K562 (cell line): Measurements from ENCODE around the gene DIRAS1. TPM values are rescaled to one million over a fixed set of nuclear protein-coding genes. Genes with fewer than 3 reads are reported as not detected.
A peak's percentile ranks its signal among the peaks of the same experiment; 100 is the strongest.

Source experiments
- ADNP ChIP-seq: fragments of 200-800 bp; sonication (Bioruptor generic); IDR thresholded peaks from 2 replicates; pipeline ENCODE4 v1.6.1; 2016; ENCODE audit warnings: missing genetic modification characterization, missing compliant biosample characterization
- CC2D1A ChIP-seq: fragments of 450-650 bp; IDR thresholded peaks from 2 replicates; pipeline ENCODE4 v1.6.1; 2017; ENCODE audit warnings: mild to moderate bottlenecking
- CHCHD3 ChIP-seq: fragments of 250-450 bp; sonication (Bioruptor Pico); IDR thresholded peaks from 2 replicates; pipeline ENCODE4 v2.1.2; 2022; ENCODE audit warnings: mild to moderate bottlenecking
- DACH1 ChIP-seq: fragments of 450-650 bp; IDR thresholded peaks from 2 replicates; pipeline ENCODE4 v1.6.1; 2018; ENCODE audit not compliant: partially characterized antibody
- E2F8 ChIP-seq: fragments of 450-650 bp; IDR thresholded peaks from 2 replicates; pipeline ENCODE4 v1.7.1; 2018; ENCODE audit warnings: mild to moderate bottlenecking, low read depth; ENCODE audit not compliant: partially characterized antibody
- EP300 ChIP-seq: IDR thresholded peaks from 2 replicates; pipeline ENCODE4 v1.6.1; 2012; ENCODE audit warnings: low read length, improper control_type of control experiment
- FIP1L1 ChIP-seq: fragments of 200-400 bp; formaldehyde crosslinking; IDR thresholded peaks from 2 replicates; pipeline ENCODE4 v1.6.1; 2018; ENCODE audit warnings: mild to moderate bottlenecking, low read depth, low read length; ENCODE audit not compliant: poor library complexity, severe bottlenecking
- KDM5B ChIP-seq: fragments of 200-600 bp; sonication (generic); IDR thresholded peaks from 2 replicates; pipeline ENCODE4 v1.6.1; 2012; ENCODE audit warnings: low read depth, mild to moderate bottlenecking, moderate library complexity, low read length, control low read depth, inconsistent platforms; ENCODE audit not compliant: insufficient replicate concordance
- NELFE ChIP-seq: IDR thresholded peaks from 2 replicates; pipeline ENCODE4 v1.6.1; 2011; ENCODE audit warnings: mild to moderate bottlenecking; ENCODE audit not compliant: insufficient read depth, insufficient read length
- PREB ChIP-seq: sonication (generic); formaldehyde crosslinking; IDR thresholded peaks from 2 replicates; pipeline ENCODE4 v1.8.1; 2023; ENCODE audit warnings: mild to moderate bottlenecking, missing genetic modification reagents
- RBM25 ChIP-seq: fragments of 200-400 bp; formaldehyde crosslinking; IDR thresholded peaks from 2 replicates; pipeline ENCODE4 v1.6.1; 2018; ENCODE audit warnings: low read length, low read depth, moderate library complexity; ENCODE audit not compliant: severe bottlenecking
- SFPQ ChIP-seq: fragments of 200-400 bp; formaldehyde crosslinking; IDR thresholded peaks from 2 replicates; pipeline ENCODE4 v1.6.1; 2017; ENCODE audit warnings: mild to moderate bottlenecking, low read depth, low read length, moderate library complexity
- TAF7 ChIP-seq: fragments of 450-650 bp; IDR thresholded peaks from 2 replicates; pipeline ENCODE4 v1.6.1; 2016; ENCODE audit warnings: missing genetic modification characterization, missing compliant biosample characterization
- TBL1XR1 ChIP-seq, 2 experiments: IDR thresholded peaks; 2 replicates each; pipeline ENCODE4 v1.6.1; 2012; ENCODE audit warnings: improper control_type of control experiment in 2 of 2, low read length in 2 of 2, mild to moderate bottlenecking in 1 of 2
- TRIM24 ChIP-seq, 2 experiments: fragments of 450-650 bp; IDR thresholded peaks; 2 replicates each; pipeline ENCODE4 v1.6.1; 2016
- TRIM28 ChIP-seq: fragments of 450-650 bp; IDR thresholded peaks from 2 replicates; pipeline ENCODE4 v1.6.1; 2017
- XRCC5 ChIP-seq: fragments of 200-400 bp; formaldehyde crosslinking; IDR thresholded peaks from 2 replicates; pipeline ENCODE4 v1.6.1; 2017; ENCODE audit warnings: low read depth, mild to moderate bottlenecking, low read length
- ZNF224 ChIP-seq: sonication (generic); formaldehyde crosslinking; IDR thresholded peaks from 2 replicates; pipeline ENCODE4 v1.8.0; 2022; ENCODE audit warnings: mild to moderate bottlenecking, missing genetic modification reagents
- ZNF79 ChIP-seq: fragments of 250-450 bp; sonication (Bioruptor Pico); IDR thresholded peaks from 2 replicates; pipeline ENCODE4 v1.4.0; 2020; ENCODE audit warnings: low read depth, mild to moderate bottlenecking, moderate library complexity
- polyA plus RNA-seq, 8 experiments: library from polyadenylated mRNA; depleted of rRNA in 4 of 8; stranded (reverse) in 5 of 8; unstranded in 3 of 8; fragments of >200 nt; fragmentation: Nextera tagmentation in 2 of 8; fragmentation: Illumina TruSeq in 1 of 8; extraction: Ambion mirVana in 2 of 8; extraction: Trizol in 1 of 8; gene quantifications; 2 replicates each; pipeline versions ENCODE4 v1.2.1 to v1.2.3, GENCODE V29; 2011 to 2014; ENCODE audit warnings: inconsistent platforms in 1 of 8, missing spikeins in 1 of 8
- total RNA-seq, 7 experiments: library from RNA; depleted of rRNA in 6 of 7; stranded (reverse); fragments of >200 nt in 6 of 7; fragmentation: Illumina TruSeq in 2 of 7; extraction: Trizol in 2 of 7; gene quantifications; 2 replicates each; pipeline versions ENCODE4 v1.2.1 to v1.2.3, GENCODE V29; 2011 to 2021; ENCODE audit warnings: low replicate concordance in 1 of 7
- TF ChIP-seq, protein P1 (sequence below): fragments of 450-650 bp; IDR thresholded peaks from 2 replicates; pipeline ENCODE4 v1.6.1; 2016; ENCODE audit warnings: mild to moderate bottlenecking

DIRAS1 gene
- total and polyA plus RNA-seq, 9 of the 15 experiments (the other 6 are each of a cell fraction or from before 2014, with no cell fraction given) = 0.11 to 12.0 (median 2.9) TPM

DNA sequence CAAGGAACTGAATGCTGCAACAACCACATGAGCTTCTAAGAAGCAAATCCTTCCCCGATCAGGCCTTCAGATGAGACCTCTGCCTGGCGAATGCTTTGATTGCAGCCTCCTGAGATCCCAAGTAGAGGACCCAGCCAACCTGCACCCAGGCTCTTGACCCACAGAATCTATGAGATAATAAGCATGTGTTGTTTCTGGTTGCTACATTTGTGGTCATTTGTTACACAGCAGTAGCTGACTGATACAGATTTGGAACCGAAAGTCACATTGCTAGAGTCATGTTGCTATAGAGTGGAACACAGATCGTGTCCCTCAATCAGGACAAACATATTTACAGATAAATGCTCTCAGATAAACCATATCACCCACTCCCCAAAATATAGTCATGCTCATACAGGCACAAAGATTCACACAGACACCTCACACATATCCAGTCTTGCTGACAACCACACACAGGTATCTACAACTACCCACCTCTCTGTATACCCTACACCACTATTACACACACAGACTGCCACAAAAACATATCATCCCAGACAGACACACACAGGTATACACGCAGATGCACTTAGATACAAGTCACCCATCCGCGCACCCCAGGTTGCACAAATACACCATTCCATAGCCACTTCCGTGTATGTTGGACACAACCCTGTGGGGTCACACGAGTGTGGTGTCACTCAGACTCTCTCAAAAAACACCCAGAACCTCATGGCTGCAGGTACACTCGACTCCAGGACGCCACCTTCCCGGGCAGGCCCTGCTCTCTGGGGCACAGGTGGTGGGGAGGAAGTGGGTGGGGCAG, 5.5 kb downstream of the DIRAS1 start (continued):
- TF ChIP-seq PREB = no peak
- TF ChIP-seq EP300 = no peak
- no peak for TF ChIP-seq E2F8
- no peak for TF ChIP-seq TBL1XR1 (IDR thresholded peaks at IDR 0.05; ENCODE audit: low read length in 2 of 2)
- TF ChIP-seq ADNP (tag) = peak; percentile 81
- no peak for TF ChIP-seq NELFE
- TF ChIP-seq TRIM24 (IDR thresholded peaks at IDR 0.05) = peak in 1 of 2 experiments; percentile 45; a peak in 1 of 4 replicates
- no peak for TF ChIP-seq CHCHD3
- TF ChIP-seq XRCC5 = no peak
- no peak for TF ChIP-seq SFPQ
- no peak for TF ChIP-seq DACH1
- TF ChIP-seq TAF7 (tag) = no peak
- TF ChIP-seq ZNF224 (CRISPR knock-in tag) = no peak
- TF ChIP-seq TRIM28 = peak; percentile 78; the same call in 1 of the 2 replicates
- no peak for TF ChIP-seq FIP1L1
- peak; percentile 91 for TF ChIP-seq RBM25
- no peak for TF ChIP-seq KDM5B
- TF ChIP-seq, protein P1, sequence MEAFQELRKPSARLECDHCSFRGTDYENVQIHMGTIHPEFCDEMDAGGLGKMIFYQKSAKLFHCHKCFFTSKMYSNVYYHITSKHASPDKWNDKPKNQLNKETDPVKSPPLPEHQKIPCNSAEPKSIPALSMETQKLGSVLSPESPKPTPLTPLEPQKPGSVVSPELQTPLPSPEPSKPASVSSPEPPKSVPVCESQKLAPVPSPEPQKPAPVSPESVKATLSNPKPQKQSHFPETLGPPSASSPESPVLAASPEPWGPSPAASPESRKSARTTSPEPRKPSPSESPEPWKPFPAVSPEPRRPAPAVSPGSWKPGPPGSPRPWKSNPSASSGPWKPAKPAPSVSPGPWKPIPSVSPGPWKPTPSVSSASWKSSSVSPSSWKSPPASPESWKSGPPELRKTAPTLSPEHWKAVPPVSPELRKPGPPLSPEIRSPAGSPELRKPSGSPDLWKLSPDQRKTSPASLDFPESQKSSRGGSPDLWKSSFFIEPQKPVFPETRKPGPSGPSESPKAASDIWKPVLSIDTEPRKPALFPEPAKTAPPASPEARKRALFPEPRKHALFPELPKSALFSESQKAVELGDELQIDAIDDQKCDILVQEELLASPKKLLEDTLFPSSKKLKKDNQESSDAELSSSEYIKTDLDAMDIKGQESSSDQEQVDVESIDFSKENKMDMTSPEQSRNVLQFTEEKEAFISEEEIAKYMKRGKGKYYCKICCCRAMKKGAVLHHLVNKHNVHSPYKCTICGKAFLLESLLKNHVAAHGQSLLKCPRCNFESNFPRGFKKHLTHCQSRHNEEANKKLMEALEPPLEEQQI = no peak
- TF ChIP-seq CC2D1A = no peak
- no peak for TF ChIP-seq ZNF79 (CRISPR knock-in tag)
